C4-2B (cell line): ENCODE results near the gene DBN1.

Experiments
- ZFX ChIP-seq: fragments of 450-650 bp; IDR thresholded peaks from 2 replicates; pipeline ENCODE4 v1.6.1; 2017
- TF ChIP-seq, protein P1 (sequence below): fragments of 450-650 bp; conservative IDR thresholded peaks from 2 replicates; pipeline ENCODE4 v1.5.1; 2017; ENCODE audit warnings: mild to moderate bottlenecking

GRCh38 chr5:177452688-177453638 is 20.5 kb downstream of the DBN1 start:
- TF ChIP-seq ZFX = no peak
- TF ChIP-seq, protein P1, sequence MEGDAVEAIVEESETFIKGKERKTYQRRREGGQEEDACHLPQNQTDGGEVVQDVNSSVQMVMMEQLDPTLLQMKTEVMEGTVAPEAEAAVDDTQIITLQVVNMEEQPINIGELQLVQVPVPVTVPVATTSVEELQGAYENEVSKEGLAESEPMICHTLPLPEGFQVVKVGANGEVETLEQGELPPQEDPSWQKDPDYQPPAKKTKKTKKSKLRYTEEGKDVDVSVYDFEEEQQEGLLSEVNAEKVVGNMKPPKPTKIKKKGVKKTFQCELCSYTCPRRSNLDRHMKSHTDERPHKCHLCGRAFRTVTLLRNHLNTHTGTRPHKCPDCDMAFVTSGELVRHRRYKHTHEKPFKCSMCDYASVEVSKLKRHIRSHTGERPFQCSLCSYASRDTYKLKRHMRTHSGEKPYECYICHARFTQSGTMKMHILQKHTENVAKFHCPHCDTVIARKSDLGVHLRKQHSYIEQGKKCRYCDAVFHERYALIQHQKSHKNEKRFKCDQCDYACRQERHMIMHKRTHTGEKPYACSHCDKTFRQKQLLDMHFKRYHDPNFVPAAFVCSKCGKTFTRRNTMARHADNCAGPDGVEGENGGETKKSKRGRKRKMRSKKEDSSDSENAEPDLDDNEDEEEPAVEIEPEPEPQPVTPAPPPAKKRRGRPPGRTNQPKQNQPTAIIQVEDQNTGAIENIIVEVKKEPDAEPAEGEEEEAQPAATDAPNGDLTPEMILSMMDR = no peak
